Cerebellar cortex (tissue), 1 donor: ENCODE data around the gene EFCAB3.
"Not testable (repeated sequence)": the region's sequence is repeated elsewhere in the genome, so short reads cannot be mapped to it uniquely, and the experiment has no call there.

Source experiments
- DNase-seq: peaks from one replicate; pipeline ENCODE4 v3.0.0-alpha.2; 2015; ENCODE audit warnings: low spot score

The EFCAB3 gene

DNA sequence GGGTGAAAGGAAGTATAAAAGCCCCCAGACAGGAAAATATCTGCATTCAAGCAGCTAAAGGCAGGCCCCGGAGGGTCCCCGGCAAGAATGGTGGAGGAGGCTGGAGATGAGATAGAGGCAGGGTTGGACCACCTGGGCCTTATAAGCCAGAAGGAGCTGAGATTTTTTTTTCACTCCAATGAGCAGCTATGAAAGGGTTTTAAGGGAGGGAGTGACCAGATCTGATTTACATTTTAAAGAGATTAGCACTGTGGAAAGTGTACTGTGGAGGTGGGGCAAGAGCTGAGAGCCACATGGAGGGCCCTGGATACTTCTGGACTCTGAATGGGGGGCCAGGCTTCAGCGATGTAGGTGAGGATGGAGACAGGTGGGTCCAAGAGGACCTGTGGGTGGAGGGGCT is 84.1 kb downstream of the EFCAB3 start:
- not testable (repeated sequence) for DNase-seq

DNA sequence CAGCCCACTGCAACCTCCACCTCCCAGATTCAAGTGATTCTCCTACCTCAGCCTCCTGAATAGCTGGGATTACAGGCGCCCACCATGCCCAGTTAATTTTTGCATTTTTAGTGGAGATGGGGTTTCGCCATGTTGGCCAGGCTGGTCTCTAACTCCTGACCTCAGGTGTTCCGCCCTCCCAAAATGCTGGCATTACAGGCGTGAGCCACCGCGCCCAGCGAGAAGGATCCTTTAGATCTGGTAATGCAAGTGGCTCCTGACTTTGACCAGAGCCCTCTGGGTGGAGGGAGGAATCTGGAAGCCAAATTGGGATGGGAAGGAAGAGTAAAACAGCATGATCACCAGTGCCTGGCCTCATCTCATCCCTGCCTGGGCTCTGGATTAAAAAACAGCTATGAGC is 84.9 kb downstream of the EFCAB3 start:
- DNase-seq: not testable (repeated sequence)
